WTC11 (cell line): Measurements from ENCODE around the gene MAP2K1. TPM values are rescaled to one million over a fixed set of nuclear protein-coding genes. Genes with fewer than 3 reads are reported as not detected.

Source experiments
- ATAC-seq: fragments of 200-7000 bp; cut with Tn5 transposase; 2 replicates; pipeline ENCODE4 v1.10.0; 2021; ENCODE audit warnings: mild to moderate bottlenecking, moderate library complexity
- CTCF ChIA-PET: fragments of 300-600 bp; sonication (Branson Sonifier 250); formaldehyde crosslinking; loops from one replicate; lab custom pipeline; 2021; ENCODE audit warnings: antibody characterized with exemption; lab: Charles Lee
- POLR2A ChIA-PET: fragments of 350-600 bp; sonication (Branson Sonifier 250); formaldehyde crosslinking; loops from one replicate; lab custom pipeline; 2021; ENCODE audit warnings: antibody characterized with exemption; lab: Charles Lee
- DNase-seq: peaks from one replicate; pipeline ENCODE4 v3.0.0; 2021; ENCODE audit warnings: low spot score
- H3K27ac Mint-ChIP-seq: 2 replicates; pipeline ENCODE4 v1.8.0; 2021; ENCODE audit warnings: mixed read lengths
- H3K27me3 Mint-ChIP-seq: 2 replicates; pipeline ENCODE4 v1.8.0; 2021; ENCODE audit warnings: low read depth, mild to moderate bottlenecking, moderate library complexity, mixed read lengths
- H3K36me3 Mint-ChIP-seq: 2 replicates; pipeline ENCODE4 v1.8.0; 2021; ENCODE audit warnings: mixed read lengths
- H3K4me1 Mint-ChIP-seq: 2 replicates; pipeline ENCODE4 v1.8.0; 2022; ENCODE audit warnings: mixed read lengths
- H3K4me3 Mint-ChIP-seq: 2 replicates; pipeline ENCODE4 v1.8.0; 2021; ENCODE audit warnings: mild to moderate bottlenecking, moderate library complexity, mixed read lengths
- H3K9me3 Mint-ChIP-seq: 2 replicates; pipeline ENCODE4 v1.8.0; 2021; ENCODE audit warnings: mixed read lengths
- CTCF ChIP-seq: fragments of 200-600 bp; IDR thresholded peaks from 2 replicates; pipeline ENCODE4 v1.8.0; 2022; ENCODE audit warnings: antibody characterized with exemption
- E2F4 ChIP-seq: sonication (generic); formaldehyde crosslinking; IDR thresholded peaks from 2 replicates; pipeline ENCODE4 v1.8.1; 2022; ENCODE audit warnings: low read depth, mild to moderate bottlenecking, moderate library complexity, missing genetic modification reagents, borderline replicate concordance
- ESRRA ChIP-seq: sonication (generic); formaldehyde crosslinking; IDR thresholded peaks from 2 replicates; pipeline ENCODE4 v1.8.1; 2022; ENCODE audit warnings: mild to moderate bottlenecking, missing genetic modification reagents, borderline replicate concordance
- FOXP4 ChIP-seq: sonication (generic); formaldehyde crosslinking; IDR thresholded peaks from 2 replicates; pipeline ENCODE4 v1.8.0; 2022; ENCODE audit warnings: mild to moderate bottlenecking, missing genetic modification reagents
- GRHL2 ChIP-seq: fragments of 250-450 bp; sonication (Bioruptor Pico); IDR thresholded peaks from 2 replicates; pipeline ENCODE4 v1.8.0; 2022; ENCODE audit warnings: mild to moderate bottlenecking, moderate library complexity; ENCODE audit not compliant: insufficient replicate concordance, severe bottlenecking
- HMGA2 ChIP-seq: fragments of 250-450 bp; sonication (Bioruptor Pico); IDR thresholded peaks from 2 replicates; pipeline ENCODE4 v1.4.0; 2021; ENCODE audit warnings: mild to moderate bottlenecking, moderate library complexity
- IRF1 ChIP-seq: sonication (generic); formaldehyde crosslinking; IDR thresholded peaks from 2 replicates; pipeline ENCODE4 v1.8.0; 2023; ENCODE audit warnings: missing genetic modification reagents
- NFYB ChIP-seq: sonication (generic); formaldehyde crosslinking; conservative IDR thresholded peaks from 2 replicates; pipeline ENCODE4 v1.8.0; 2022; ENCODE audit warnings: low read depth, missing genetic modification reagents
- ZNF219 ChIP-seq: sonication (generic); formaldehyde crosslinking; IDR thresholded peaks from 2 replicates; pipeline ENCODE4 v1.8.0; 2023; ENCODE audit warnings: missing genetic modification reagents, mild to moderate bottlenecking, borderline replicate concordance
- ZNF232 ChIP-seq: sonication (generic); formaldehyde crosslinking; IDR thresholded peaks from 2 replicates; pipeline ENCODE4 v1.8.0; 2022; ENCODE audit warnings: mild to moderate bottlenecking, missing genetic modification reagents
- ZNF317 ChIP-seq: sonication (generic); formaldehyde crosslinking; IDR thresholded peaks from 2 replicates; pipeline ENCODE4 v1.8.1; 2023; ENCODE audit warnings: low read depth, mild to moderate bottlenecking, moderate library complexity, missing genetic modification reagents, borderline replicate concordance
- ZNF416 ChIP-seq: fragments of 250-450 bp; sonication (Bioruptor Pico); IDR thresholded peaks from 2 replicates; pipeline ENCODE4 v1.9.0; 2021; ENCODE audit warnings: mild to moderate bottlenecking, inconsistent platforms
- ZNF425 ChIP-seq: fragments of 250-450 bp; sonication (Bioruptor Pico); conservative IDR thresholded peaks from 2 replicates; pipeline ENCODE4 v1.9.0; 2021; ENCODE audit warnings: mild to moderate bottlenecking
- total RNA-seq: library from RNA; stranded (reverse); gene quantifications from 3 replicates; pipeline ENCODE4 v1.2.3, GENCODE V29; 2021
- TF ChIP-seq, protein P1 (sequence below): sonication (generic); formaldehyde crosslinking; IDR thresholded peaks from 2 replicates; pipeline ENCODE4 v1.8.0; 2023; ENCODE audit warnings: mild to moderate bottlenecking, missing genetic modification reagents
- TF ChIP-seq, protein P2 (sequence below): sonication (generic); formaldehyde crosslinking; IDR thresholded peaks from 2 replicates; pipeline ENCODE4 v1.8.1; 2022; ENCODE audit warnings: missing genetic modification reagents, borderline replicate concordance

MAP2K1 gene
- total RNA-seq, 1 experiment from 2014 or later = 93.0 TPM

GRCh38 chr15:66452420-66452819 is 65.7 kb downstream of the MAP2K1 start:
- no peak for DNase-seq
- TF ChIP-seq ZNF416 (CRISPR knock-in tag) (no peak), HMGA2 (CRISPR knock-in tag) (no peak), ESRRA (CRISPR knock-in tag) (no peak), ZNF425 (CRISPR knock-in tag) (no peak), ZNF232 (CRISPR knock-in tag) (no peak), E2F4 (CRISPR knock-in tag) (no peak), FOXP4 (CRISPR knock-in tag) (no peak), ZNF219 (CRISPR knock-in tag) (no peak), CTCF (no peak), NFYB (CRISPR knock-in tag) (no peak), ZNF317 (CRISPR knock-in tag) (no peak), IRF1 (no peak), GRHL2 (CRISPR knock-in tag) (no peak)
- TF ChIP-seq, protein P1, sequence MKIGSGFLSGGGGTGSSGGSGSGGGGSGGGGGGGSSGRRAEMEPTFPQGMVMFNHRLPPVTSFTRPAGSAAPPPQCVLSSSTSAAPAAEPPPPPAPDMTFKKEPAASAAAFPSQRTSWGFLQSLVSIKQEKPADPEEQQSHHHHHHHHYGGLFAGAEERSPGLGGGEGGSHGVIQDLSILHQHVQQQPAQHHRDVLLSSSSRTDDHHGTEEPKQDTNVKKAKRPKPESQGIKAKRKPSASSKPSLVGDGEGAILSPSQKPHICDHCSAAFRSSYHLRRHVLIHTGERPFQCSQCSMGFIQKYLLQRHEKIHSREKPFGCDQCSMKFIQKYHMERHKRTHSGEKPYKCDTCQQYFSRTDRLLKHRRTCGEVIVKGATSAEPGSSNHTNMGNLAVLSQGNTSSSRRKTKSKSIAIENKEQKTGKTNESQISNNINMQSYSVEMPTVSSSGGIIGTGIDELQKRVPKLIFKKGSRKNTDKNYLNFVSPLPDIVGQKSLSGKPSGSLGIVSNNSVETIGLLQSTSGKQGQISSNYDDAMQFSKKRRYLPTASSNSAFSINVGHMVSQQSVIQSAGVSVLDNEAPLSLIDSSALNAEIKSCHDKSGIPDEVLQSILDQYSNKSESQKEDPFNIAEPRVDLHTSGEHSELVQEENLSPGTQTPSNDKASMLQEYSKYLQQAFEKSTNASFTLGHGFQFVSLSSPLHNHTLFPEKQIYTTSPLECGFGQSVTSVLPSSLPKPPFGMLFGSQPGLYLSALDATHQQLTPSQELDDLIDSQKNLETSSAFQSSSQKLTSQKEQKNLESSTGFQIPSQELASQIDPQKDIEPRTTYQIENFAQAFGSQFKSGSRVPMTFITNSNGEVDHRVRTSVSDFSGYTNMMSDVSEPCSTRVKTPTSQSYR (CRISPR knock-in tag) = no peak
- TF ChIP-seq, protein P2, sequence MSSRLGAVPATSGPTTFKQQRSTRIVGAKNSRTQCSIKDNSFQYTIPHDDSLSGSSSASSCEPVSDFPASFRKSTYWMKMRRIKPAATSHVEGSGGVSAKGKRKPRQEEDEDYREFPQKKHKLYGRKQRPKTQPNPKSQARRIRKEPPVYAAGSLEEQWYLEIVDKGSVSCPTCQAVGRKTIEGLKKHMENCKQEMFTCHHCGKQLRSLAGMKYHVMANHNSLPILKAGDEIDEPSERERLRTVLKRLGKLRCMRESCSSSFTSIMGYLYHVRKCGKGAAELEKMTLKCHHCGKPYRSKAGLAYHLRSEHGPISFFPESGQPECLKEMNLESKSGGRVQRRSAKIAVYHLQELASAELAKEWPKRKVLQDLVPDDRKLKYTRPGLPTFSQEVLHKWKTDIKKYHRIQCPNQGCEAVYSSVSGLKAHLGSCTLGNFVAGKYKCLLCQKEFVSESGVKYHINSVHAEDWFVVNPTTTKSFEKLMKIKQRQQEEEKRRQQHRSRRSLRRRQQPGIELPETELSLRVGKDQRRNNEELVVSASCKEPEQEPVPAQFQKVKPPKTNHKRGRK (CRISPR knock-in tag) = no peak
- H3K4me1 Mint-ChIP-seq = peaks cover 6% of the 10 kb centered on the region
- peaks cover 8% of the 10 kb centered on the region for H3K9me3 Mint-ChIP-seq
- CTCF ChIA-PET = no interaction called here
- H3K4me3 Mint-ChIP-seq = no peak overlapping the region
- H3K36me3 Mint-ChIP-seq = peaks cover 32% of the 10 kb centered on the region
- POLR2A ChIA-PET = no interaction called here
- H3K27ac Mint-ChIP-seq = peak overlapping the region; percentile 42; the same call in 1 of the 2 replicates
- H3K27me3 Mint-ChIP-seq = no peaks in the 10 kb centered on the region
- no peak for ATAC-seq
